ENCODE data around the gene PNLIP.

PNLIP gene

DNA sequence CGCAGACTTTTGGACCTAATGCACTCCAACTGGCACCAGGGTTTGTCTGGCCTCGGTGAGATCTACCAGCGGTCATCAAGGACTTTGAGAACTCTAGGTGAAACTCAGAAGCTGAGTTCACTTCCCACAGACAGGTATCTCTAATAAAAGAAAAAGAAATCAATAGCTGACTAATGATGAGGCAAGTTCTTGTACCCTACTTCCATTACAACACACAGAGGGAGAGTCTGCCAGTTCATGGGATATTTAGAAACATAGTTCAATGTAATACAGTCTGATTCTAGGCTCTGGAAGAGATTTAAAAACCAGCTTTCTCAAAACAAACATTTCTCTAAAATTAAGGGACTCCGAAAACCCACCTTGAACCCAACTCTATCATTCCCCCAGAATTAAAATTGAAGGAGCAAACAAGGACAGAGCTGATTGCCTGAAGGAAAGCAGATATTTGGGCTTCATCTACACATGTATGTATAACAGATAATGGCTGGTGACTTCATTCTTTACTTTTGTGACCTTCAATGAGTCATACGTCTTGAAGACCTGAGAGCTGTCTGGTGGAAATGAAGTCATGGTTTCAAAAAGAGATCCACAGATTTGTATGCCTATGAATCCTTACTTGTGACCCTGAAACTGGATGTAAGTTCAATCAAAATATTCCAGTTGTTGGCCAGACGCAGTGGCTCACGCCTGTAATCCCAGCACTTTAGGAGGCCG lies 42.3 kb downstream of the PNLIP start:
- no peak for DNase-seq

DNA sequence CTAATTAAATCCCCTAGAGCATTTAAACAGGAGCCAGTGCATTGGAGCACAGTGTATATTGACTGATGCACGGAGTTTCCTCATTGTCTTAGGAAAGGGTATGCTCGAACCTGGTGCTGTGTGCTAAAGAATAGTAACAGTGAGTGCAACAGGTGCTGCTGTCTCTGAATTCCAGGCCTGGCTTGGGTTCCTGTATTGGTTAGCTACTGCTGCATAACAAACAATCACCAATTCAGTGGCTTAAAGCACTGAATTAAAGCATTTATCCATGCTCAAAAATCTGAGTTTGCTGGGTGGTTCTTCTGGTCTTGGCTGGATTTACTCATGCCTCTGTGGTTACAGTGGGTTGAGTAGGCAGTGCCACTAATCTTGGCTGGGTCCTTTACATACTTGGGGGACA lies 43.3 kb downstream of the PNLIP start:
- no peak for DNase-seq

DNA sequence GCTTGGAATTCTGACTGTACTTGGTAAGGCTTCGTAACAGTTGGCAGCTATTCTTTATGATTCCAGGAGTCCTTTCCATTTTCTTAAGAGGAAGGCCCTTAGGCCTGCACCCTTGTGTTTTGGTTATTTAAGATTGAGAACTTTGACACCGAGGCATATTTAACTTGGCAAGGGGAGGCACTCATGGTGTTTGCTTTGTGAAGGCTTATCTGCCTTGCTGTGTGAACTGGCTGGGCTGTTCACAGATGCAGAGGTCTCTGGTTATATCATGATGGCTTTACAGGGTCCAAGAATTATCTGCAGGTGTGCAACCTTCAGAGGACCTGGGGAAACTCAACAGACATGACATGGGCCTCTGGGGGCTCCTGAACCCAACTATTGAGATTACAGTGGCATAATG lies 44.2 kb downstream of the PNLIP start:
- no peak for DNase-seq

DNA sequence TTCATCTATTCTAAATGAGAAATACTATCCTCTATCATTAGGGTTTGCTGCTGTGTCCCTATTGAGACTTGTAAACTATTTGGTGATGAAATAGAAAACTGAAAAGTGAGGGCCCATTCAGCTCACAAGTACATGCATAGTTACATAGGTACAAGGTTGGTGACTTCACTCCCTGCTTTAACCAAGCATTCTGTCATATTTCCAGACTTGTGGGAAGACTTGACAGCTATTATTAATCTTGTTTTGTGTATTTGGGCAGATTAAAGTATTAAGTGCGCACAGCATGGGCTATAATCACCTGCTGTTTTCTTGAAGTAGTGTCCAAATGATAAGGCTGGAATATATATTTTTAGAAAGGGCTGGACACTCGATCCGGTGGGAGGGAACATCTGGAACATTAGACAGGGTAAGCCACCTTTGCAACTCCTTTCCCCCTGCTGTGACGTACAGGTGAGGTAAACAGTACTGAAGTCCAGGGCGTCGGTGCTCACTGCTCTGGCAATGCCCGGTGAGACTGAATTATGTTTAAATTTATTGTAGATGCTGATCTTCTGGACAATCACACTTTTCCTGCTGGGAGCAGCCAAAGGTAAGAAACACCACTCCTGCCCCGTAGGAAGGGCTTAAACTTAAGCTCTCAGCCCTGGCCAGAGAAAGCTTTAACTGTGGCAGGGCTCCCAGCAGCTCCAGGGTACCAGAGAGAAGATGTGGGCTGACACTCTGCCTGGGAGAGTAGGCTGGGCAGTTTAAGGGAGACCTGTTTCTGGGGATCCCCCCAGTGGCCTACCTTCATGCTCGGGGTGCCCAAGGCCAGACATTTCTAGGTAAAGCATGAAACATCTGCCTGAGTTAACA lies 45.1 kb downstream of the PNLIP start, which contains the start of gene PNLIPRP1:
Gene PNLIPRP1, plus strand, starts transcription at position 370 of the 855 bp plus-strand sequence. Its CDS starts 171 bp downstream, at position 541.
- no peak for DNase-seq

DNA sequence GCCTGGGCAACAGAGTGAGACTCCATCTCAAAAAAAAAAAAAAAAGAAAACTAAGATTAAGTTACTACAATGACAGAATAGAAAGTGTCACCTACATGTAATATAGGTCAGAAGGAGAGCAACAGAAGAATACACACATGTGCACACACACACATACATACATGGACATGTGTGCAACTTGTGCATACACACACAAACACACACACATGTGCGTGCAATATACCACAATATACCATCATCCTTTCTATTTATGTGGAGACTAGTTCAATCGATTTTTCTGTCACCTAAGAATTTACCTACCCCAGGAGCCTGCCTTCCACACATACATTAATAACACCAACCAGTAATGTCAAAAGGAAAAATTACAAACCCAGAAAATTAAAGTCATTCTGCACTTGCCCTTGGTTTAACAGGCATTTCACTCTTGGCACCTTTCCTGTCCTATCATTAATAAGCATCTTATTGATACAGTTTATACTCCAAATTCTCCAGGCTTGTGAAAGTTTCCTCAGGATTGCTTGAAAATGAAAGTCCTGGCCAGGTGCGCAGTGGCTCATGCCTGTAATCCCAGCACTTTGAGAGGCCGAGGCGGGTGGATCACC lies 47.5 kb downstream of the PNLIP start:
- no peak for DNase-seq

GRCh38 chr10:116594525-116595035 lies 48.8 kb downstream of the PNLIP start:
- no peak for DNase-seq

DNA sequence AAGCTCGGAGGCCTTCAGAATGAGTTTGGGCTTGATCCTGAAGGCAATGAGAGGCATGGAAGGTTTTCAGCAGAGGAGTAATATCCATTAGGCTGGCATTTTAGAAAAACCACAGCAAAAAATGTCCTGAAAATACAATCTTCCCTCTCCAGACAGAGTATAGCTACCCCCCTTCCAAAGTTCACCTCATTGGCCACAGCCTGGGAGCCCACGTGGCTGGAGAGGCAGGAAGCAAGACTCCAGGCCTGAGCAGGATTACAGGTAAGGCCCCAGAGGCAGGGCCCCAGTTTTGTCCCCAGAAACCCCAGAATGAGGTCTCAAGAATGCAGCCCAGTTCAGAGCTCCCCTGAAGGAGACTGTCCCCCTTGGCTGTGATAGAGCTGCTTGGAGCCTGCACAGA lies 50.3 kb downstream of the PNLIP start:
- no peak for DNase-seq

DNA sequence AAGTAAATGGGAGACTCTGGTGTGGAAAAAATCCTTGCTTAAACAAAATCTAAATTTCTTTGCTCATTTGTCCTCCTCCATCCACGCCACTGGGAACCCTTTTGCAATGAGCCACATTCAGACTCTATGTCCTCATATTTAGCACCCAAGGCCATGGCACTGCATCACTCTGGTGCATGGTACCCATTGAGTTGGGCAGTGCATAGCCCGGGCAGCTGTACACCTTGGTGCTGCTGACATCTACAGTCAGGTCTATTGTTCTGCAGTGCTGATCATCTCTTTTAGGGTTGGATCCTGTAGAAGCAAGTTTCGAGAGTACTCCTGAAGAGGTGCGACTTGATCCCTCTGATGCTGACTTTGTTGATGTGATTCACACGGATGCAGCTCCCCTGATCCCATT lies 51.8 kb downstream of the PNLIP start:
- no peak for DNase-seq

- no peak for DNase-seq
Measured at GRCh38 chr10:116598329-116598728, 52.6 kb downstream of the PNLIP start.

DNA sequence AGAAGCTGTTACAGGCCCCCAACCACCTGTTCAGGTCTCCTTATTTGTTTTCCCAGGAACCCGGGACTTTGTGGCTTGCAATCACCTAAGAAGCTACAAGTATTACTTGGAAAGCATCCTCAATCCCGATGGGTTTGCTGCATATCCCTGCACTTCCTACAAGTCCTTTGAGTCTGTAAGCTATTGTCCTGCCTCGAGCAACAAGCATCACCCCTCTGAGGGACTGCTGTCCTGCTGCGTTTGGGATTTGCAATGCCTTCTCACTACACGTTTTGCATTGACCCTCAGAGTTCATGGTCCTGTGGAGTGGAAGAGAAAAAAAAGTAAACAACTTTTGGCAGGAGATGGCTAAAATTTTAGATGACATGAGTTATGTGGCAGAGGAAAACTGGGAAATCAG lies 54.3 kb downstream of the PNLIP start:
- no peak for DNase-seq

DNA sequence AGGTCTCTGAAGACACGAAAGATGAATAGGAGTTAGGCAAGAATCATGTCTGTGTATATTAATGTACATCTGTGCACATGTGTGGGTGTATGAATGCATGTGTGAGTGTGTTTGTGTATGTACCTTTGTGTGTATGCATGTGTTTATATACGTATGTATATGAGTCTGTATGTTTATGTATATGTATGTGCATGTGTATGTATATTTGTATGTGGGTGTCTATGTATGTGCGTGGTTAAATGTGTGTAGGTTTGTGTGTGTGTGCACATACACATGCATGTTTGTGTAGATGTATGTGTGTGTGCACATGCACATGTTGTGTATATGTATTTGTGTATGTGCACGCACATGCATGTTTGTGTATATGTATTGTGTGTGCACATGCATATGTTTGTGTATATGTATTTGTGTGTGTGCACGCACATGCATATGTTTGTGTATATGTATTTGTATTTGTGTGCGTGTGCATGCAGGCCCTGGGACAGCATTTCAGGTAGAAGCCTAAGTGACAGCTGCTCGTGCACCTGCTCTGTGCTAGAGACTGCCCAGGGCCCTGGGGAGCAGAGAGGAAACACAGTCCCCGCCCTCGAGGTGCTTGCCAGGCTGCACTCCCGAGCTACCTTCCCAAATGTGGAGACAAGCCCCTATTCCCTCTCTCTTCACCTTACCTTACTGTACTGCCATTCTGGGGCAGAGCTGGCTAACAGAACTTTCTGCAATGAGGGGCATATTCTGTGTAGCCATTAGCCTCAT lies 57.1 kb downstream of the PNLIP start:
- DNase-seq, result no peak

DNA sequence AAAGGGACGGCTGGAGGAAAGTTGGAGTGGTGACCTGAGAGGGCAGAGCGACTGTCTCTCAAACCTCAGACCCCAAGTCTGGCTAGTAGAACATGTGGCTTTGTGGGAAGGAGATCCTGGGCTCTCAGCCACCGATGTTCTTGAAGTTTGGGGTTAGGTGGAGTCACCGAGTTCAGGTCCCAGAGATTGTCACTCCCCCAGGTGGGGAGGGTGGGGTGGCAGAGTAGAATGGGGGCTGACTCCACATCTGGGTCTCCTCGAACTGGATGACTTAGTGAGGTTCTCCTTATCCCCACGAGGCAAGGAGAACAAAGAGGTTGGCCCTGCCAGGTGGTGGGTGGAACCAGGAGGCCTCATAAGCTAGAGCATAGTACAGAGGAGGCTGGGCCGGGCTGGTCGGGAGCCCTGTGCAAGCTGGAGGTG lies 60.3 kb downstream of the PNLIP start:
- DNase-seq, result no peak

GRCh38 chr10:116607336-116607735 lies 61.6 kb downstream of the PNLIP start:
- no peak for DNase-seq

GRCh38 chr10:116608686-116609594 lies 63.2 kb downstream of the PNLIP start:
- DNase-seq, result no peak

GRCh38 chr10:116610443-116611152 lies 64.9 kb downstream of the PNLIP start:
- no peak for DNase-seq

DNA sequence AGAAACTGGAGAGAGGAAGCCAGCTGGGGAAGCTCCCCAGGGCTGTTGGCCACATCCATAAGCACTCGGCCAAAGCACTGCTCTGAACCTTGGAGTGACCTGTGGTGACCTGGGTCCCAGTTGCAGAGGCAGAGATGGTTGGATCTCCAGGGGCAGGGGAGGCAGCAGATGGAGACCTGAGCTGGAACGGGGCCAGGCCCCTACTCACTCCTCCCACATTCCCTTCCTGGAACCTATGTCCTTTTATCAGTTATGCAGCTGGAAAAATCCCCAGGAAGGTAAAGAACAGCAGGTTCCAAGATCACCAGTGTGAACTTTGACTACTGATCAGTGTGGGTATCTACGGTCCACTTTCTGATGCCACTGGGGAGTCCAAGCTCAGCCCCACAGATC lies 65.4 kb downstream of the PNLIP start:
- no peak for DNase-seq

- no peak for DNase-seq
Measured at GRCh38 chr10:116612107-116612769, 66.5 kb downstream of the PNLIP start.

GRCh38 chr10:116613471-116613870 lies 67.7 kb downstream of the PNLIP start:
- no peak for DNase-seq

- DNase-seq, result no peak
Measured at GRCh38 chr10:116614796-116615195, 69.1 kb downstream of the PNLIP start.

- DNase-seq, result no peak
Measured at GRCh38 chr10:116615199-116615776, 69.6 kb downstream of the PNLIP start.

Data from NCI-H1930 (cell line).